H1 (cell line): ENCODE data around the gene RBSN. TPM values are rescaled to one million over a fixed set of nuclear protein-coding genes. Genes with fewer than 3 reads are reported as not detected.

Experiments used
- POLR2A ChIP-seq, 2 experiments: IDR thresholded peaks; 1 replicate in 1 of 2; 2 replicates in 1 of 2; pipeline ENCODE4 v1.6.1; 2011; ENCODE audit warnings: low read depth in 2 of 2, low read length in 2 of 2, mild to moderate bottlenecking in 2 of 2; ENCODE audit errors: control extremely low read depth in 1 of 2
- SP1 ChIP-seq: IDR thresholded peaks from 2 replicates; pipeline ENCODE4 v1.6.1; 2011; ENCODE audit warnings: low read depth, low read length
- USF2 ChIP-seq: IDR thresholded peaks from 2 replicates; pipeline ENCODE4 v1.6.1; 2011; ENCODE audit warnings: low read length, improper control_type of control experiment
- ZNF274 ChIP-seq: IDR thresholded peaks from 2 replicates; pipeline ENCODE4 v1.7.0; 2012; ENCODE audit warnings: low read length, borderline replicate concordance; ENCODE audit errors: extremely low read depth
- polyA plus RNA-seq, 7 experiments: library from polyadenylated mRNA; depleted of rRNA in 3 of 7; stranded (reverse) in 5 of 7; unstranded in 2 of 7; fragments of >200 nt in 5 of 7; fragments of 200-250 nt in 2 of 7; gene quantifications; 1 replicate in 5 of 7; 2 replicates in 1 of 7; 4 replicates in 1 of 7; pipeline versions ENCODE4 v1.2.1 to v1.2.3, GENCODE V29; 2011 to 2013; ENCODE audit warnings: missing spikeins in 2 of 7, mixed read lengths in 2 of 7
- total RNA-seq: library from RNA; stranded (reverse); fragmentation: NEBNext Ultra II Directional; extraction: Animal tissue kit (Norgen Biotek cat#: 25700); gene quantifications from 2 replicates; pipeline ENCODE4 v1.2.1, GENCODE V29; 2021

RBSN gene
- total and polyA plus RNA-seq, 2 of the 8 experiments (the other 6 are each of a cell fraction or from before 2014, with no cell fraction given) = 5.9 to 20.0 TPM

GRCh38 chr3:15099364-15100098, 583 bp upstream of the RBSN start (continued):
- TF ChIP-seq SP1 (no peak), POLR2A (IDR thresholded peaks at IDR 0.05; ENCODE audit: control extremely low read depth in 1 of 2, low read depth in 2 of 2, low read length in 2 of 2) (no peak), ZNF274 (no peak), USF2 (no peak)
